ENCODE measurements around the gene PPM1H.

PPM1H gene

GRCh38 chr12:62613081-62613480 is 321.9 kb downstream of the PPM1H start:
- H4K20me1 ChIP-seq (ENCODE audit: insufficient read depth, low read length), result no peaks in the 10 kb centered on the region
- TF ChIP-seq EZH2 (IDR thresholded peaks at IDR 0.05; ENCODE audit: borderline replicate concordance, low read length), result no peak
- no peak for TF ChIP-seq CTCF (IDR thresholded peaks at IDR 0.05; ENCODE audit: low read length)
- H3K9ac ChIP-seq (ENCODE audit: low read length), result no peak overlapping the region
- no peak overlapping the region for H2AFZ ChIP-seq (ENCODE audit: low read length)
- H3K4me2 ChIP-seq (ENCODE audit: low read length), result no peak overlapping the region
- no peaks in the 10 kb centered on the region for H3K36me3 ChIP-seq (ENCODE audit: insufficient read depth, low read length)
- H3F3A ChIP-seq (ENCODE audit: insufficient read depth, low read length), result no peaks in the 10 kb centered on the region
- H3K27ac ChIP-seq (ENCODE audit: low read depth, low read length, poor library complexity, severe bottlenecking), result no peak overlapping the region
- no peaks in the 10 kb centered on the region for H3K79me2 ChIP-seq (ENCODE audit: insufficient read depth, low read length)
- no peaks in the 10 kb centered on the region for H3K9me3 ChIP-seq (ENCODE audit: low read length)
- H3K4me3 ChIP-seq (ENCODE audit: low read depth, low read length, poor library complexity, severe bottlenecking), result no peak overlapping the region
- no peaks in the 10 kb centered on the region for H3K27me3 ChIP-seq (ENCODE audit: insufficient read depth, low read length)
- H3K4me1 ChIP-seq (ENCODE audit: insufficient read depth, low read length, severe bottlenecking), result no peaks in the 10 kb centered on the region
- H3K9me2 ChIP-seq (ENCODE audit: low read depth, low read length), result peaks cover 2% of the 10 kb centered on the region; the same call in 1 of the 2 replicates

GRCh38 chr12:62606654-62607053 is 328.3 kb downstream of the PPM1H start:
- Histone ChIP-seq H3K27ac (ENCODE audit: low read depth, low read length, poor library complexity, severe bottlenecking) (no peak overlapping the region), H3K4me3 (ENCODE audit: low read depth, low read length, poor library complexity, severe bottlenecking) (no peak overlapping the region), H3F3A (ENCODE audit: insufficient read depth, low read length) (no peaks in the 10 kb centered on the region), H3K4me1 (ENCODE audit: insufficient read depth, low read length, severe bottlenecking) (peaks cover 24% of the 10 kb centered on the region), H3K9ac (ENCODE audit: low read length) (no peak overlapping the region), H2AFZ (ENCODE audit: low read length) (no peak overlapping the region), H3K36me3 (ENCODE audit: insufficient read depth, low read length) (peaks cover 6% of the 10 kb centered on the region; the same call in 1 of the 2 replicates), H3K4me2 (ENCODE audit: low read length) (no peak overlapping the region), H3K9me3 (ENCODE audit: low read length) (no peaks in the 10 kb centered on the region), H3K27me3 (ENCODE audit: insufficient read depth, low read length) (no peaks in the 10 kb centered on the region), H4K20me1 (ENCODE audit: insufficient read depth, low read length) (no peaks in the 10 kb centered on the region), H3K9me2 (ENCODE audit: low read depth, low read length) (peaks cover 2% of the 10 kb centered on the region; the same call in 1 of the 2 replicates), H3K79me2 (ENCODE audit: insufficient read depth, low read length) (peaks cover 17% of the 10 kb centered on the region)
- no peak for TF ChIP-seq EZH2 (IDR thresholded peaks at IDR 0.05; ENCODE audit: borderline replicate concordance, low read length)
- TF ChIP-seq CTCF (IDR thresholded peaks at IDR 0.05; ENCODE audit: low read length), result no peak

GRCh38 chr12:62605981-62606380 is 329.0 kb downstream of the PPM1H start:
- Histone ChIP-seq H3K4me2 (ENCODE audit: low read length) (no peak overlapping the region), H3K9ac (ENCODE audit: low read length) (no peak overlapping the region), H3F3A (ENCODE audit: insufficient read depth, low read length) (no peaks in the 10 kb centered on the region)

More at GRCh38 chr12:62605981-62606380, 329.0 kb downstream of the PPM1H start:
- Histone ChIP-seq H4K20me1 (ENCODE audit: insufficient read depth, low read length) (no peaks in the 10 kb centered on the region), H3K4me1 (ENCODE audit: insufficient read depth, low read length, severe bottlenecking) (peaks cover 28% of the 10 kb centered on the region), H2AFZ (ENCODE audit: low read length) (no peak overlapping the region), H3K9me2 (ENCODE audit: low read depth, low read length) (peaks cover 2% of the 10 kb centered on the region; the same call in 1 of the 2 replicates), H3K27me3 (ENCODE audit: insufficient read depth, low read length) (no peaks in the 10 kb centered on the region), H3K9me3 (ENCODE audit: low read length) (no peaks in the 10 kb centered on the region), H3K27ac (ENCODE audit: low read depth, low read length, poor library complexity, severe bottlenecking) (no peak overlapping the region), H3K36me3 (ENCODE audit: insufficient read depth, low read length) (peaks cover 6% of the 10 kb centered on the region; the same call in 1 of the 2 replicates), H3K79me2 (ENCODE audit: insufficient read depth, low read length) (peaks cover 17% of the 10 kb centered on the region), H3K4me3 (ENCODE audit: low read depth, low read length, poor library complexity, severe bottlenecking) (no peak overlapping the region)
- TF ChIP-seq CTCF (IDR thresholded peaks at IDR 0.05; ENCODE audit: low read length) (no peak), EZH2 (IDR thresholded peaks at IDR 0.05; ENCODE audit: borderline replicate concordance, low read length) (no peak)

Measured in OCI-LY1 (cell line).